NCI-H82 treated with DMSO at 0.1 percent for 48 hours (cell line): ENCODE measurements around the gene SRSF9.
"Not testable (repeated sequence)": the region's sequence is repeated elsewhere in the genome, so short reads cannot be mapped to it uniquely, and the experiment has no call there.

Experiments used
- DNase-seq: peaks from one replicate; lab custom pipeline; 2025; ENCODE audit not compliant: unreplicated experiment; lab: John Stamatoyannopoulos, UW

SRSF9 gene

GRCh38 chr12:120453060-120453750 is 16.3 kb downstream of the SRSF9 start:
- DNase-seq, result no peak

GRCh38 chr12:120452524-120452923 is 17.0 kb downstream of the SRSF9 start:
- DNase-seq, result not testable (repeated sequence)

- no peak for DNase-seq
These were observed 21.6 kb downstream of the SRSF9 start for GRCh38 chr12:120447992-120448391.

GRCh38 chr12:120446844-120447178 is 22.7 kb downstream of the SRSF9 start:
- DNase-seq, result not testable (repeated sequence)

- DNase-seq, result peak; percentile 26
These were observed 23.4 kb downstream of the SRSF9 start, which contains the start of the genes GATC and TRIAP1 for GRCh38 chr12:120445911-120446843. TSS of gene GATC (plus strand) at chr12:120446444. CDS start at chr12:120446481, 37 bp downstream. TSS of gene TRIAP1 (minus strand) at chr12:120446384. CDS start at chr12:120446372, 12 bp downstream.

- no peak for DNase-seq
These were observed 24.9 kb downstream of the SRSF9 start for GRCh38 chr12:120444676-120445075.

- peak; percentile 14 for DNase-seq
These were observed 29.8 kb downstream of the SRSF9 start for GRCh38 chr12:120439646-120440247.

- no peak for DNase-seq
These were observed 30.9 kb downstream of the SRSF9 start for GRCh38 chr12:120438495-120439198.

GRCh38 chr12:120437735-120438494 is 31.6 kb downstream of the SRSF9 start, which contains the start of gene COX6A1:
TSS of gene COX6A1 (plus strand) at chr12:120438113. CDS start at chr12:120438127, 14 bp downstream.
- peak; percentile 99 for DNase-seq

GRCh38 chr12:120432772-120433525 is 36.6 kb downstream of the SRSF9 start:
- DNase-seq, result no peak

- no peak for DNase-seq
These were observed 40.2 kb downstream of the SRSF9 start for GRCh38 chr12:120429368-120429767.

- DNase-seq, result no peak
These were observed 40.8 kb downstream of the SRSF9 start for GRCh38 chr12:120428597-120429229.

GRCh38 chr12:120425797-120426196 is 43.8 kb downstream of the SRSF9 start:
- DNase-seq, result no peak

GRCh38 chr12:120422892-120423456 is 46.6 kb downstream of the SRSF9 start:
- no peak for DNase-seq

- DNase-seq, result no peak
These were observed 47.8 kb downstream of the SRSF9 start for GRCh38 chr12:120421701-120422100.

- no peak for DNase-seq
These were observed 51.5 kb downstream of the SRSF9 start for GRCh38 chr12:120417917-120418580.

GRCh38 chr12:120416490-120417216 is 52.9 kb downstream of the SRSF9 start:
- DNase-seq, result peak; percentile 35
